MM.1S (cell line): ENCODE measurements around the gene PIGU.
"Not testable (repeated sequence)": the region's sequence is repeated elsewhere in the genome, so short reads cannot be mapped to it uniquely, and the experiment has no call there.

Source experiments
- DNase-seq: peaks from one replicate; pipeline ENCODE4 v3.0.0-alpha.2; 2015
- H2AFZ ChIP-seq: fragments of 300-600 bp; sonication (generic); 2 replicates; pipeline ENCODE4 v1.6.0; 2016; ENCODE audit warnings: antibody characterized with exemption, low read length
- H3F3A ChIP-seq: fragments of 300-600 bp; sonication (generic); 2 replicates; pipeline ENCODE4 v1.6.1; 2016; ENCODE audit warnings: mild to moderate bottlenecking, antibody characterized with exemption, low read length, moderate library complexity, mixed read lengths; ENCODE audit not compliant: insufficient read depth
- H3K27ac ChIP-seq: fragments of 300-600 bp; sonication (generic); 2 replicates; pipeline ENCODE4 v1.5.1; 2016; ENCODE audit warnings: mild to moderate bottlenecking, low read length
- H3K27me3 ChIP-seq: fragments of 300-600 bp; sonication (generic); replicated peaks from 2 replicates; pipeline ENCODE4 v1.6.0; 2016; ENCODE audit warnings: low read length; ENCODE audit not compliant: insufficient read depth
- H3K36me3 ChIP-seq: fragments of 300-600 bp; sonication (generic); replicated peaks from 2 replicates; pipeline ENCODE4 v1.6.1; 2016; ENCODE audit warnings: mild to moderate bottlenecking, low read length, mixed read lengths; ENCODE audit not compliant: insufficient read depth
- H3K4me1 ChIP-seq: fragments of 300-600 bp; sonication (generic); 2 replicates; pipeline ENCODE4 v1.6.1; 2016; ENCODE audit warnings: low read length, mixed read lengths
- H3K4me2 ChIP-seq: fragments of 300-600 bp; sonication (generic); 2 replicates; pipeline ENCODE4 v1.6.0; 2016; ENCODE audit warnings: low read depth, low read length
- H3K4me3 ChIP-seq: fragments of 300-600 bp; sonication (generic); 2 replicates; pipeline ENCODE4 v1.5.1; 2016; ENCODE audit warnings: low read length, mixed read lengths
- H3K79me2 ChIP-seq: fragments of 300-600 bp; sonication (generic); 2 replicates; pipeline ENCODE4 v1.6.1; 2016; ENCODE audit warnings: mixed run types, low read length, mixed read lengths
- H3K9ac ChIP-seq: fragments of 300-600 bp; sonication (generic); 2 replicates; pipeline ENCODE4 v1.6.1; 2016; ENCODE audit warnings: low read length, mixed read lengths
- H3K9me2 ChIP-seq: fragments of 300-600 bp; sonication (generic); replicated peaks from 2 replicates; pipeline ENCODE4 v1.6.1; 2016; ENCODE audit warnings: mild to moderate bottlenecking, low read length, mixed read lengths; ENCODE audit not compliant: insufficient read depth
- H3K9me3 ChIP-seq: fragments of 300-600 bp; sonication (generic); replicated peaks from 2 replicates; pipeline ENCODE4 v1.6.1; 2016; ENCODE audit warnings: mild to moderate bottlenecking, low read length, mixed read lengths; ENCODE audit not compliant: insufficient read depth
- H4K20me1 ChIP-seq: fragments of 300-600 bp; sonication (generic); 2 replicates; pipeline ENCODE4 v1.6.1; 2016; ENCODE audit warnings: mild to moderate bottlenecking, low read length, moderate library complexity, mixed read lengths; ENCODE audit not compliant: insufficient read depth
- EZH2 ChIP-seq: fragments of 300-600 bp; sonication (generic); optimal IDR thresholded peaks from 2 replicates; pipeline ENCODE3; 2017; ENCODE audit warnings: low read depth, mild to moderate bottlenecking, antibody characterized with exemption, low read length, mixed read lengths
- EZH2phosphoT487 ChIP-seq: fragments of 300-600 bp; sonication (generic); IDR thresholded peaks from 2 replicates; pipeline ENCODE4 v1.6.1; 2018; ENCODE audit warnings: antibody characterized with exemption, low read length
- TF ChIP-seq, protein P1 (sequence below): fragments of 300-600 bp; sonication (generic); IDR thresholded peaks from 2 replicates; pipeline ENCODE4 v1.5.1; 2016; ENCODE audit warnings: antibody characterized with exemption, low read length, mixed read lengths

PIGU gene

DNA sequence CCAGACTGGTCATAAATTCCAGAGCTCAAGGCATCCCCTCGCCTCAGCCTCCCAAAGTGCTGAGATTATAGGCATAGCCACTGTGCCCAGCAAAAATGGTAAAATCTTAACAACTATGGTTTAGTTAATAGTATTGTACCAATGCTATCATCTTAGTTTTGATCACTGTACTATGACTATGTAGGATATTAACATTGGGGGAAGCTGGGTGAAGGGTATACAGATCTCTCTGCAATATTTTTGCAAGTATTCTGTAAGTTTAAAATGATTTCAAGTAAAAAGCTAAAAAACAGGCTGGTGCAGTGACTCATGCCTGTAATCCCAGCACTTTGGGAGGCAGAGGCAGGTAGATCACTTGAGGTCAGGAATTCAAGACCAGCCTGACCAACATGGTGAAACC, 7.8 kb downstream of the PIGU start:
- no peaks in the 10 kb centered on the region for H3K9me3 ChIP-seq
- H3F3A ChIP-seq = no peaks in the 10 kb centered on the region
- no peak overlapping the region for H2AFZ ChIP-seq
- no peaks in the 10 kb centered on the region for H3K4me1 ChIP-seq
- TF ChIP-seq, protein P1, sequence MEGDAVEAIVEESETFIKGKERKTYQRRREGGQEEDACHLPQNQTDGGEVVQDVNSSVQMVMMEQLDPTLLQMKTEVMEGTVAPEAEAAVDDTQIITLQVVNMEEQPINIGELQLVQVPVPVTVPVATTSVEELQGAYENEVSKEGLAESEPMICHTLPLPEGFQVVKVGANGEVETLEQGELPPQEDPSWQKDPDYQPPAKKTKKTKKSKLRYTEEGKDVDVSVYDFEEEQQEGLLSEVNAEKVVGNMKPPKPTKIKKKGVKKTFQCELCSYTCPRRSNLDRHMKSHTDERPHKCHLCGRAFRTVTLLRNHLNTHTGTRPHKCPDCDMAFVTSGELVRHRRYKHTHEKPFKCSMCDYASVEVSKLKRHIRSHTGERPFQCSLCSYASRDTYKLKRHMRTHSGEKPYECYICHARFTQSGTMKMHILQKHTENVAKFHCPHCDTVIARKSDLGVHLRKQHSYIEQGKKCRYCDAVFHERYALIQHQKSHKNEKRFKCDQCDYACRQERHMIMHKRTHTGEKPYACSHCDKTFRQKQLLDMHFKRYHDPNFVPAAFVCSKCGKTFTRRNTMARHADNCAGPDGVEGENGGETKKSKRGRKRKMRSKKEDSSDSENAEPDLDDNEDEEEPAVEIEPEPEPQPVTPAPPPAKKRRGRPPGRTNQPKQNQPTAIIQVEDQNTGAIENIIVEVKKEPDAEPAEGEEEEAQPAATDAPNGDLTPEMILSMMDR = no peak
- TF ChIP-seq EZH2 (no peak), EZH2phosphoT487 (no peak)
- H3K4me2 ChIP-seq = no peak overlapping the region
- no peaks in the 10 kb centered on the region for H3K36me3 ChIP-seq
- no peak overlapping the region for H3K9ac ChIP-seq
- H3K27ac ChIP-seq = no peak overlapping the region
- no peaks in the 10 kb centered on the region for H3K9me2 ChIP-seq
- H4K20me1 ChIP-seq = no peaks in the 10 kb centered on the region
- H3K79me2 ChIP-seq = peaks cover 29% of the 10 kb centered on the region
- no peak for DNase-seq
- no peak overlapping the region for H3K4me3 ChIP-seq
- H3K27me3 ChIP-seq = no peaks in the 10 kb centered on the region

DNA sequence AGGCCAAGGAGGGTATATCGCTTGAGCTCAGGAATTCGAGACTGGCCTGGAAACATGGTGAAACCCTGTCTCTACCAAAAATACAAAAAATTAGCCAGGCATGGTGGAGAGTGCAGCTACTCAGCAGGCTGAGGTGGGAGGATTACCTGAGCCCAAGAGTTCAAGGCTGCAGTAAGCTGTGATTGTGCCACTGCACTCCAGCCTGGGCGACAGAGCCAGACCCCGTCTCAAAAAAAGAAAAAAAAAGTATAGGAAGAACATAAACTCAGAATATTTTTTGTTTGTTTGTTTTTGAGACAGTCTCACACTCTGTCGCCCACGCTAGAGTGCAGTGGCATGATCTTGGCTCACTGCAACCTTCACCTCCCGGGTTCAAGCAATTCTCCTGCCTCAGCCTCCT, 12.1 kb downstream of the PIGU start:
- H3K27me3 ChIP-seq, H3K9me3 ChIP-seq, H3K9me2 ChIP-seq, DNase-seq, H3K9ac ChIP-seq, H3K4me1 ChIP-seq, H4K20me1 ChIP-seq, H3K27ac ChIP-seq, H3K4me2 ChIP-seq, H2AFZ ChIP-seq, H3K36me3 ChIP-seq, H3K4me3 ChIP-seq, H3F3A ChIP-seq: not testable (repeated sequence)
- H3K79me2 ChIP-seq = peaks cover 24% of the 10 kb centered on the region

DNA sequence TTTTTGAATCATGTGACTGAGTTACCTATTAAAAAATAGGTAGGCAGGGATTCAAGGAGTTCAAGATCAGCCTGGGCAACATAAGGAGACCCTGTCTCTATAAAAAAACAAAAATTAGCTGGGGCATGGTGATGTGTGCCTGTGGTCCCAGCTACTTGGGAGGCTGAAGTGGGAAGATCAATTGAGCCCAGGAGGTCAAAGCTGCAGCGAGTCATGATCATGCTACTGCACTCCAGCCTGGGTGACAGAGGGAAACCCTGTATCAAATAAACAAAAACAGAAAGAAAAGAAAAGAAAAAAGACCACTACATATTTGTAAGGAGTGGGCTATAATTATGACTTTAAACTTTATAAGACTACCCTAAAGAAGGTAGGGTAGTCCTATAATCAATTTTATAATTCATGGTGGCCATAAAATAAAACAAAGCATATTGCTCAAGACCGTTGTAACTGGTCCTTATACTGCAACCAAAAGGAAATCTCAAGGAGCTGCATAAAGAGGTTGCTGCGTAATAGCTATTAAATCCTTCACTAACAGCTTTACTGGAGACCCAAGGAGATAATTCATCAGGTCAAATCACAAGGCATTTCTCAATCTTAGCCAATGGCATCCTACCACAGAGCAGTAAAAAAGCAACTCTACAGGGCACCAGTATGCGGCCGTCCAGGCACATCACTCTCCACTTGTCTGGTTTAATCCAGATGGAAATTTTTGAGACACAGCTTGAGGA, 13.5 kb downstream of the PIGU start:
- Histone ChIP-seq H3K9me2 (no peaks in the 10 kb centered on the region), H3K9ac (no peak overlapping the region), H3K4me3 (no peak overlapping the region), H3K4me1 (0 out of 2 replicates have a peak, but pooled peaks cover 5% of the 10 kb centered on the region), H3K36me3 (no peaks in the 10 kb centered on the region), H3K4me2 (no peak overlapping the region), H3F3A (no peaks in the 10 kb centered on the region), H3K27ac (no peak overlapping the region), H3K9me3 (no peaks in the 10 kb centered on the region), H2AFZ (no peak overlapping the region), H3K79me2 (peaks cover 20% of the 10 kb centered on the region), H4K20me1 (no peaks in the 10 kb centered on the region), H3K27me3 (no peaks in the 10 kb centered on the region)
- DNase-seq = no peak
- TF ChIP-seq, protein P1 = no peak
- TF ChIP-seq EZH2phosphoT487 (no peak), EZH2 (no peak)

DNA sequence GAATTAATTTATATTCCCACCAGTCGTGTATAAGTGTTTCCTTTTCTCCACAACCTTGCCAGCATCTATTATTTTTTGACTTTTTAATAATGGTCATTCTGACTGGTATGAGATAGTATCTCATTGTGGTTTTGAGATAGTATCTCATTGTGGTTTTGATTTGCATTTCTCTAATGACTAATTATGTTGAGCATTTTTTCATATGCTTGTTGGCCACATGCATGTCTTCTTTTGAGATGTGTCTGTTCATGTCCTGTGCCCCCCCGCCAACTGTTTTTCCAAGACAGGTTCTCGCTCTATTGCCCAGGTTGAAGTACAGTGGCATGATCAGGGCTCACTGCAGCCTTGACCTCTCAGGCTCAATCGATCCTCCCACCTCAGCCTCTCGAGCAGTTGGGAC, 15.1 kb downstream of the PIGU start:
- not testable (repeated sequence) for H3K27ac ChIP-seq, H3K4me2 ChIP-seq, H3K79me2 ChIP-seq, H3K9ac ChIP-seq, H3K9me3 ChIP-seq, H3F3A ChIP-seq, H3K4me3 ChIP-seq, DNase-seq, H4K20me1 ChIP-seq, H3K36me3 ChIP-seq, H3K4me1 ChIP-seq, H3K27me3 ChIP-seq, H3K9me2 ChIP-seq, H2AFZ ChIP-seq

DNA sequence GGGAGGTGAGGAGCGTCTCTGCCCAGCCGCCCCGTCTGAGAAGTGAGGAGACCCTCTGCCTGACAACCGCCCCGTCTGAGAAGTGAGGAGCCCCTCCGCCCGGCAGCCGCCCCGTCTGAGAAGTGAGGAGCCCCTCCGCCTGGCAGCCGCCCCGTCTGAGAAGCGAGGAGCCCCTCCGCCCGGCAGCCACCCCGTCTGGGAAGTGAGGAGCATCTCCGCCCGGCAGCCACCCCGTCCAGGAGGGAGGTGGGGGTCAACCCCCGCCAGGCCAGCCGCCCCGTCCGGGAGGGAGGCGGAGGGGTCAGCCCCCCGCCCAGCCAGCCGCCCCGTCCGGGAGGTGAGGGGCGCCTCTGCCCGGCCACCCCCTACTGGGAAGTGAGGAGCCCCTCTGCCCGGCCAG, 18.2 kb downstream of the PIGU start:
- not testable (repeated sequence) for H3K9me2 ChIP-seq, H3K4me1 ChIP-seq, DNase-seq, H3K4me2 ChIP-seq, H3K27me3 ChIP-seq, H3K36me3 ChIP-seq, H3K9ac ChIP-seq, H2AFZ ChIP-seq, H3F3A ChIP-seq, H3K4me3 ChIP-seq, H3K27ac ChIP-seq, H4K20me1 ChIP-seq, H3K79me2 ChIP-seq, H3K9me3 ChIP-seq
